ENCODE data around the gene TNS3. TPM values are rescaled to one million over a fixed set of nuclear protein-coding genes. Genes with fewer than 3 reads are reported as not detected.
A peak's percentile ranks its signal among the peaks of the same experiment; 100 is the strongest.

Gene TNS3
- total and polyA plus RNA-seq, 9 of the 15 experiments (the other 6 are each of a cell fraction or from before 2014, with no cell fraction given) = 0.20 TPM; not detected in 8

- Histone ChIP-seq H3K4me3 (no peak overlapping the region), H3K27me3 (ENCODE audit: control insufficient read depth in 2 of 2, insufficient read depth in 2 of 2, low read length in 2 of 2) (peaks cover 0 to 34% of the 10 kb centered on the region in 2 experiments; a peak in 4 of 5 replicates), H3K4me1 (replicated peaks in 1 of 2; ENCODE audit: control insufficient read depth in 2 of 2, insufficient read depth in 2 of 2, low read length in 2 of 2) (no peaks in the 10 kb centered on the region), H3K9me1 (ENCODE audit: control insufficient read depth, insufficient read depth, low read length) (no peaks in the 10 kb centered on the region), H2AFZ (ENCODE audit: low read depth, low read length) (no peak overlapping the region), H4K20me1 (replicated peaks; ENCODE audit: control insufficient read depth, insufficient read depth, low read length) (no peaks in the 10 kb centered on the region), H3K27ac (ENCODE audit: extremely low read depth, low read depth, low read length) (no peak overlapping the region), H3K9me3 (replicated peaks; ENCODE audit: control insufficient read depth, insufficient read depth, low read depth, low read length) (no peaks in the 10 kb centered on the region), H3K9ac (ENCODE audit: insufficient read depth in 1 of 2, low read depth in 2 of 2, low read length in 2 of 2) (no peak overlapping the region), H3K4me2 (ENCODE audit: insufficient read depth, low read length) (no peak overlapping the region), H3K36me3 (ENCODE audit: control insufficient read depth, insufficient read depth, low read length) (no peaks in the 10 kb centered on the region), H3K79me2 (ENCODE audit: control insufficient read depth, insufficient read depth, low read length) (no peaks in the 10 kb centered on the region)
- ChIA-PET CTCF (ENCODE audit: low intra/inter-chr PET ratio) (no interaction called here), POLR2A (interaction anchor here (1.7 kb wide), 1 partner anchor 10 kb away, joined by 3 read pairs; no protein-coding TSS in a partner anchor)
- FAIRE-seq = no peak
- WGBS (ENCODE audit: insufficient coverage, low coverage, missing lambda C conversion rate) = 8% methylated on average over 1 of the region's 1 CpG
- no peak for ATAC-seq
- intact Hi-C loops (cut with micrococcal nuclease) = no loop called here
- in situ Hi-C loops (cut with MboI) = no loop called here
- no TSS peak for BruUV-seq (replicated peaks)
- TF ChIP-seq TAF9B (IDR thresholded peaks at IDR 0.05; ENCODE audit: partially characterized antibody) (no peak), TARDBP (IDR thresholded peaks at IDR 0.05) (no peak)
- no peak for DNase-seq (ENCODE audit: extremely low read depth in 1 of 4, low spot score in 3 of 4)
Observed at GRCh38 chr7:47440320-47440719, 141.6 kb downstream of the TNS3 start.

- CTCF ChIA-PET (ENCODE audit: low intra/inter-chr PET ratio) = no interaction called here
- H3K36me3 ChIP-seq (ENCODE audit: control insufficient read depth, insufficient read depth, low read length) = no peaks in the 10 kb centered on the region
- ATAC-seq = peak; percentile 54
- peaks cover 0 to 25% of the 10 kb centered on the region in 2 experiments; a peak in 3 of 5 replicates for H3K27me3 ChIP-seq (ENCODE audit: control insufficient read depth in 2 of 2, insufficient read depth in 2 of 2, low read length in 2 of 2)
- WGBS (ENCODE audit: insufficient coverage, low coverage, missing lambda C conversion rate) = 13% methylated on average over 12 of the region's 17 CpGs
- TF ChIP-seq MAFK (IDR thresholded peaks at IDR 0.05; ENCODE audit: low read length) = no peak
- no peak for TF ChIP-seq PRMT5 (CRISPR knock-in tag; IDR thresholded peaks at IDR 0.05)
- TF ChIP-seq NR2C1 (IDR thresholded peaks at IDR 0.05) = no peak
- no peak for TF ChIP-seq NR2C1 (tag; IDR thresholded peaks at IDR 0.05)
- peak; percentile 74 to 79 for TF ChIP-seq NRF1 (conservative IDR thresholded peaks at IDR 0.05 in 1 of 2, IDR thresholded peaks at IDR 0.05 in 1 of 2)
- intact Hi-C loops (cut with micrococcal nuclease) = loop anchor here (5.0 to 10.0 kb wide), 2 partner anchors 87 to 376 kb away; no protein-coding TSS in a partner anchor
- DNase-seq (ENCODE audit: extremely low read depth in 1 of 4, low spot score in 3 of 4) = peak in 1 of 4 experiments; percentile 4
- H3K9me3 ChIP-seq (replicated peaks; ENCODE audit: control insufficient read depth, insufficient read depth, low read depth, low read length) = no peaks in the 10 kb centered on the region
- H3K4me3 ChIP-seq = no peak overlapping the region
- H2AFZ ChIP-seq (ENCODE audit: low read depth, low read length) = no peak overlapping the region
- H3K9ac ChIP-seq (ENCODE audit: insufficient read depth in 1 of 2, low read depth in 2 of 2, low read length in 2 of 2) = no peak overlapping the region
- H3K79me2 ChIP-seq (ENCODE audit: control insufficient read depth, insufficient read depth, low read length) = no peaks in the 10 kb centered on the region
- POLR2A ChIA-PET = interaction anchor here (1.7 kb wide), 1 partner anchor 11 kb away, joined by 3 read pairs; no protein-coding TSS in a partner anchor
- no TSS peak for BruUV-seq (replicated peaks)
- H3K4me2 ChIP-seq (ENCODE audit: insufficient read depth, low read length) = no peak overlapping the region
- H4K20me1 ChIP-seq (replicated peaks; ENCODE audit: control insufficient read depth, insufficient read depth, low read length) = no peaks in the 10 kb centered on the region
- H3K9me1 ChIP-seq (ENCODE audit: control insufficient read depth, insufficient read depth, low read length) = no peaks in the 10 kb centered on the region
- H3K27ac ChIP-seq (ENCODE audit: extremely low read depth, low read depth, low read length) = no peak overlapping the region
- no peak for FAIRE-seq
- in situ Hi-C loops (cut with MboI) = no loop called here
- no peaks in the 10 kb centered on the region for H3K4me1 ChIP-seq (replicated peaks in 1 of 2; ENCODE audit: control insufficient read depth in 2 of 2, insufficient read depth in 2 of 2, low read length in 2 of 2)
Observed at GRCh38 chr7:47439181-47439667, 142.7 kb downstream of the TNS3 start.
